HPDE6-E6E7 (cell line): ENCODE measurements around the gene PWP1.
A peak's percentile ranks its signal among the peaks of the same experiment; 100 is the strongest.
"Not testable (repeated sequence)": the region's sequence is repeated elsewhere in the genome, so short reads cannot be mapped to it uniquely, and the experiment has no call there.

ENCODE experiments used
- DNase-seq: peaks from one replicate; pipeline ENCODE4 v3.0.0; 2011; ENCODE audit warnings: missing footprints; ENCODE audit errors: extremely low spot score

PWP1 gene

DNA sequence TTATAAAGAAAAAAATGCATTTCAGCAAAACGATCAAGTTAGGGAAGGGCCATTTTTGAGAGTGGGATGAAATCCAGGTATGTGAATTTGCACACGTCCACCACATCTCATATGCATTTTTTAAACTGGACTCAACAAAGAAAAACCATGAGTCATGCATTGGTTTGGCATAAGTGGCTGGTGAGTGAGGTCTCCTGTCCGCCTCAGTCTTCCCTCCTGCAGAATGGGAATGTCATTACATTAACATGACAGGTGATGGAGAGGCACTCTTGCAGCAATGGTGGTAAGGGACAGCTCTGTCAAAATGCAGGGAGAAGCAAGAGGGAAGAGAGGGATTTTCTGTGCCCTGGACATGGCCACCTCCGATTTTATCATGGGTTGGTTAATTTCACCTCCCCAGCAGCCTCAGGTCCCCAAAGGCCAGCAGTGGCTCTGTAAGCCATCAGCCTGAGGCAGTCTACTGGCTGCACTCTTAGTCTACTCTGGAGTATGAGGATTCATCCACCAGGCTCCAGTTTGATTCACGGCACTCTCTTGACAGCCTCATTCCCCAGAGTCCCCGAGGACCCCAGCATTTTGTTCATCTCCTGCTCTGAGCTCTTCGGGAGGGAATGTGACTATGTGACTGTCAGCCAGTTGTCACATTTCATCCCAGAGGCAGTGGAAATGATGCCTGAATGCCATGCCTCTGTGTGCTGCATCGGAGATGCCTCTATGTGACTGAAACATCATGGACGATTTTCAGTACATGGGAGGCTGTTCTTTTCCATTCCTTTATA is 17.1 kb upstream of the PWP1 start:
- no peak for DNase-seq

DNA sequence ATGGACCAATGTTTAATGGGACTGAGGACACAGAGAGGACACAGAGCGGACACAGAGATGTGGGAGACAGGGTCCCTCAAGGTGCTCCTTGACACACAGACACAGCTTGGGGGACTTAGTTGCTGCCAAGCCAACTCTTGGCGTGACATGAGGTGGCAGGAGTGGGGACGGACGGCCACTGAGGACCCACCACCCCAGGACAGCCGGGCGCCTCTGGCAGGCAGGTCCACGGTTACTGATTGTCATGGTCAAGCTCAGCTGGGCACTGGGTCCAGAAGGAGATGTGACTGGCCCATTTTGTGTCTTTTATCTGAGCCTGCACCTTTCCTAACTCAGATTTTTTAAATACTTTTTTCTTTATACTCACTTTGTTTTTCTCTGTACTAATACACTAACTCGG is 15.7 kb upstream of the PWP1 start:
- DNase-seq = no peak

DNA sequence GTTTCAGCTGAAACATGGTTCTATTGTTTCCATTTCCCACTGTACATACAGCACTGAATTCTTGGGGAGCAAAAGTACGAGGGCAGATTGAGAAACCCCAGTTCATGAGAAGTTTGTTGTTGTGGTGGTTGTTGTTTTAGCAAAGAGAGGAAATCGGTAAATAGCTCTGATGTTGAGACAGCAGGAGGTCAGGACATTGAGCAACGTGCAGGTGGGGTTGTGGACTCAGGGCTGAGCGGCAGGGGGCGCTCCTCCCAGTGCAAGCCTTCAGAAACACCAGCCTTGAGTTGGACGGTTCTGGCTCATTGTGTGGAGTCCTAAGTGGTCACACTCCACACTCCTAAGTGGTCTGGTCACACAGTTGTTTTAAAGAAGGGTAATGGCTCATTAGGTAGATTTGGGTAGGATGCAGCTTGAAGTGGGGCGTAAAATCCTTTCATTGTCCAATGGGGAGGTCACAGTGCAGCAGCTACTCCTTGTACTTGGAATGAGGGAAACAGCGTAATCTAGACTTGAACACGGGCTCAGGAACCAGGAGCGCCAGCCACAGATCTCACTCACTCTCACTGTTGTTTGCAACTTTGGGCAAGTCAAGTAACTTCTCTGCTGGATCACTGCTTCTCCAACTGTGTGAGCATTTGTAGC is 14.5 kb upstream of the PWP1 start:
- DNase-seq = no peak

DNA sequence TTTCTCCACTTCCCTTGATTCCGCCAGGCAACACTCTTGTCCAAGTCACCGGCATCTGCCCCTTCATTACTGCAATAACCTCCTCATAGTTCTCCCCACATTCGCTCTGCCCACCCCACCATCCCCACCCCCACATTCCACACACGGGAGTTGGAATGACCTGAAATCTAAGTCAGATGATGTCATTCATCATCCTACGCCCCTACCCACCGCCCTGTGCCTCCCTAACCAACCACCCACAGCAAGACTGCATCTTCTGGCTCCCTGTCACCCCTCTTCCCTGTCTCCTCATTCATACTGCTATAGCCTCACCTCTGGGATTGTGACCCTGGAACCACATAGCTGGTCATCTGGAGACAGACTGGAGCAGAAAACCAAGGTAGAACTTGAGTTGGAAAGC is 7.9 kb upstream of the PWP1 start:
- DNase-seq = no peak

- no peak for DNase-seq
These were observed 6.3 kb upstream of the PWP1 start for GRCh38 chr12:107679336-107679735.

DNA sequence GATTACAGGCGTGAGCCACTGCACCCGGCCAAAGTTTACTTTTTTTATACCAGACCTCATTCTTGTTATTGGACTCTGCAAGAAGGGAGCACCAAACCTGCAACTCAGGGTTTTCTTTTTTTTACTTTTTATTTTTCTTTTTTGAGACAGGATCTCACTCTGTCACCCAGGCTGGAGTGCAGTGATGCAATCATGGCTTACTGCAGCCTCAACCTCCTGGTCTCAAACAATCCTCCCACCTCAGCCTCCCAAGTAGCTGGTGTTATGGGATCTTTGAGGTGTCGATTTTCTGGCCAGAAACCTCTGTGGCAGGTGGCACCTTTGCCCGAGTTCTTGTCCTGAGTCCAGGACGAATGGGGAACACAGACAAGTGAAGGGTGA is 4.2 kb upstream of the PWP1 start:
- DNase-seq = no peak

GRCh38 chr12:107681836-107682820 is 3.5 kb upstream of the PWP1 start:
- DNase-seq = no peak

- no peak for DNase-seq
These were observed 1.4 kb upstream of the PWP1 start for GRCh38 chr12:107684029-107684795.

GRCh38 chr12:107684990-107685359 is 624 bp upstream of the PWP1 start:
- DNase-seq = no peak

DNA sequence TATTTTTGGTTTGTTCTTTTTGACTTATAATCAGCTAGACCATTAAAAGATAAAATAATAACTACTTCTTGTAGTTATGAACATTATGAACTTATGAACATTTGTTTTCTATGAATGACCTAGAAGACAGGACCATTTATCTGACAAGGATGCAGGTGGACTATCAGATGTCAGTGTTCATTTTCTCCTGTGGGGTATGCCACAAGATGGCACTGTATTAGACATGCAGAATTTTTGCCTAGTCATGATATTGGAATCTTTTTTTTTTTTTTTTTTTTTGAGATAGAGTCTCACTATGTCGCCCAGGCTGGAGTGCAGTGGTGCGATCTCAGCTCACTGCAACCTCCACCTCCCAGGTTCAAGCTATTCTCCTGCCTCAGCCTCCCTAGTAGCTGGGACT is 10.2 kb downstream of the PWP1 start:
- not testable (repeated sequence) for DNase-seq

DNA sequence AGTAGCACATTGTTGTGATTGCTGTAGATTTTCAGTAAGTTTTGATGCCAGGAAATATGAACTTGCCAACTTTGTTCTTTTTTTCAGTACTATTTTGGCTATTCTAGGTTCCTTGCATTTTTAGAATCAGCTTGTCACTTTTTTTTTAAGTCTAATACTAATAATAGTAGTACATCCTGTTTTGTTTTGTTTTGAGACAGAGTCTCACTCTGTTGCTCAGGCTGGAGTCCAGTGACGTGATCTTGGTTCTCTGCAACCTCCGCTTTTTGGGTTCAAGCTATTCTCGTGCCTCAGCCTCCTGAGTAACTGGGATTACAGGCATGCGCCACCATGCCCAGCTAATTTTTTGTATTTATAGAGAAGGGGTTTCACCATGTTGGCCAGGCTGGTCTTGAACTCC is 16.5 kb downstream of the PWP1 start:
- no peak for DNase-seq

DNA sequence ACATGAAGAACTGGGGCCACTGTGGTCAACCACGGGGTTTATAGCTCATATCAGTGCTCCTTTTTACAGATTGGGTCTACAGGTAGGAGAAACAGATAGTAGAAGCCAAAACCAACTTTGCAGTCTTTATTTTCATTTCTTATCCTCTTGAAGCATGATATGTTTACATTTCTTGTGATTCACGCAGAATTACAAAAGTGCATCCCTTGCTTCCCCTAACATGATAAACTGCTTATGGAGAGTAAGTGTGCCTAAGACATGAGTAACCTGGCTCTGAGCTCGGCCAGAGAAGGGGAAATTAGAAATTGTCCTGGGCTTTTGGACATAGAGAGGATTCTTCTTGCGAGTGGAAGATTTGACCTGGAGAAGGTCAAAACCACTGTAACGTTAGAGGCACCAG is 18.4 kb downstream of the PWP1 start:
- no peak for DNase-seq

- not testable (repeated sequence) for DNase-seq
These were observed 19.9 kb downstream of the PWP1 start for GRCh38 chr12:107705522-107705921.

DNA sequence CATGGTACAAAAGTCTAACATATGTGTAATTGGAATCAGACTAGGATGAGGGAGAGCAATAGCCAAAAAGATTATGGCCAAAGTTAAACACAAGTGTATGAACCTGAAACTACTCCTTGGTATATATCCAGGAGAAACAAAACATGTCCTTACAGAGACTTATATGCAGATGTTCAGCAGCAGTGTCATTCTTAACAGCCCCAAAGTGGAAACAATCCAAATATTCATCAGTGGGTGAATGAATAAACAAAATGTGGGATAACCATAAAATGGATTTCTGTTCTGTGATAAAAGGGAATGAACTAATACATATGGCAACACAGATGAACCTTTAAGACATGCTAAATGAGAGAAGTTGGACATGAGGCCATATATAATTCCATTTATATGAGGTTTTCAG is 30.2 kb downstream of the PWP1 start:
- DNase-seq = no peak

- DNase-seq = no peak
These were observed 33.0 kb downstream of the PWP1 start for GRCh38 chr12:107718606-107719005.

GRCh38 chr12:107727327-107727726 is 41.7 kb downstream of the PWP1 start:
- DNase-seq = not testable (repeated sequence)

GRCh38 chr12:107727742-107728141 is 42.1 kb downstream of the PWP1 start:
- DNase-seq = not testable (repeated sequence)

DNA sequence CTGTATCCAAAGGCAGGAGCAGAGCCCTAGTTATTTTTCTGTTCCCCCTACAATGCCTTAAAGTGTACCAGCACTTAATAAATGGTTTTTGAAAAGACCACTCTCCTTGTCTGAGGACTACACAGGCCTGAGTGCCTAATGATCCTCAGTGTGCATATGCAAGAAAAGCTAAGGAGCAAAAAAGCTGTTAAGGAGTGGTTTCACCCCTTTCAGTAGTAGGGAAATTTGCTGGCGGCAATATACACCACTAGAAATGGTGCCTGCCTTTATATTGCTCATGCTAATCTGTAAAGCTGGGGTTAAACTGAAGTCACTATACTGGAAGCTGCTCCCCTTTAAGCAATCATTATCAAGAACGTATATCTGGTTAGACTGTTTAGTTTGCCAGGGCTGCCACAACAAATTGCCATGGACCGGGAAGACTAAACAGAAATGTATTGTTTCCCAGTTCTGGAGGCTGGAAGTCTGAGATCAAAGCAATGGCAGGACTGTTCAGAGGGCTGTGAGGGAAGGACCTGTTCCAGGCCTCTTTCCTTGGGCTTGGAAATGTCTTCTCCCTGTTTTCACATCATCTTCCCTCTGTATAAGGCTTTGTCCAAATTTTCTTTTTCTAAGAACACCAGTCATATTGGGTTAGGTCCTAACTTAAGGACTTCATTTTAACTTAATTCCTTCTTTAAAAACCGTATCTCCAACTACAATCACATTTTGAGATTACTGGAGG is 45.2 kb downstream of the PWP1 start:
- DNase-seq = no peak

DNA sequence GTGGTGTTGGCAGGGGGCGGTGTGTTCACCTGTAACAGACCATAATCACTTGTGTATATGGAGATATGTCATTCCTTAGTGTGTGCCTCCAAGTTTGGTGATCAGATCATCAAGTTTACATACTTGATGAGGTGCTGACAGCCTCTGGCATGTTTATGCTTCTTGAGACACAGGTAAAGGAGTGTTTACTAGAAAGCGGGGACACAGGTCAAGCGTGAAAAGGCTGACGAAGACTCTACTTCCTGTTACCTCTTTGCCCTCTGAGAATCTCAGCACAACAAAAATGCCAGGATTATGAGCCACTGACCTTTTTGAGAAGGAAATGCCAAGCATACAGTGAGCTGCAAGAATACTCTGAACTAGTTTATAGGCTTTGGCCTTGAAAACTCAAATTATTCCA is 45.8 kb downstream of the PWP1 start:
- DNase-seq = peak; percentile 27

- DNase-seq = no peak
These were observed 46.8 kb downstream of the PWP1 start for GRCh38 chr12:107732365-107732764.

- DNase-seq = no peak
These were observed 48.5 kb downstream of the PWP1 start for GRCh38 chr12:107734139-107734538.
